IPS-NIHi11 (cell line): Measurements from ENCODE around the gene QSER1.
"Not testable (repeated sequence)": the region's sequence is repeated elsewhere in the genome, so short reads cannot be mapped to it uniquely, and the experiment has no call there.

Experiments
- DNase-seq: peaks from one replicate; pipeline ENCODE4 v3.0.0; 2012; ENCODE audit warnings: mixed read lengths, low spot score

Gene QSER1

GRCh38 chr11:32935462-32936029 lies 42.9 kb downstream of the QSER1 start:
- no peak for DNase-seq

- DNase-seq, result not testable (repeated sequence)
These were observed 43.6 kb downstream of the QSER1 start for GRCh38 chr11:32936178-32936577.

GRCh38 chr11:32937283-32937682 lies 44.7 kb downstream of the QSER1 start:
- DNase-seq, result not testable (repeated sequence)

- DNase-seq, result no peak
These were observed 46.4 kb downstream of the QSER1 start for GRCh38 chr11:32939046-32939445.

GRCh38 chr11:32939866-32940265 lies 47.3 kb downstream of the QSER1 start:
- DNase-seq, result no peak

- DNase-seq, result no peak
These were observed 48.3 kb downstream of the QSER1 start for GRCh38 chr11:32940865-32941264.

GRCh38 chr11:32947978-32948377 lies 55.4 kb downstream of the QSER1 start:
- DNase-seq, result no peak

GRCh38 chr11:32949739-32950138 lies 57.1 kb downstream of the QSER1 start:
- no peak for DNase-seq

- DNase-seq, result no peak
These were observed 59.8 kb downstream of the QSER1 start for GRCh38 chr11:32952421-32952820.

- DNase-seq, result no peak
These were observed 61.1 kb downstream of the QSER1 start for GRCh38 chr11:32953700-32954099.

GRCh38 chr11:32960553-32961164 lies 68.0 kb downstream of the QSER1 start:
- no peak for DNase-seq

- no peak for DNase-seq
These were observed 69.4 kb downstream of the QSER1 start for GRCh38 chr11:32962016-32962415.

- DNase-seq, result no peak
These were observed 71.1 kb downstream of the QSER1 start for GRCh38 chr11:32963721-32964120.

- no peak for DNase-seq
These were observed 75.9 kb downstream of the QSER1 start for GRCh38 chr11:32968541-32968940.

GRCh38 chr11:32972233-32972632 lies 79.6 kb downstream of the QSER1 start:
- not testable (repeated sequence) for DNase-seq

GRCh38 chr11:32972781-32973180 lies 80.2 kb downstream of the QSER1 start:
- DNase-seq, result no peak

- no peak for DNase-seq
These were observed 90.0 kb downstream of the QSER1 start for GRCh38 chr11:32982626-32983025.

GRCh38 chr11:32983506-32983905 lies 90.9 kb downstream of the QSER1 start:
- no peak for DNase-seq

GRCh38 chr11:32985600-32985999 lies 93.0 kb downstream of the QSER1 start:
- no peak for DNase-seq

- DNase-seq, result no peak
These were observed 95.2 kb downstream of the QSER1 start for GRCh38 chr11:32987851-32988250.

GRCh38 chr11:32990481-32990880 lies 97.9 kb downstream of the QSER1 start:
- DNase-seq, result no peak

GRCh38 chr11:32991427-32991826 lies 98.8 kb downstream of the QSER1 start:
- DNase-seq, result no peak

- no peak for DNase-seq
These were observed 99.3 kb downstream of the QSER1 start for GRCh38 chr11:32991898-32992297.

GRCh38 chr11:33000181-33000580 lies 107.6 kb downstream of the QSER1 start:
- no peak for DNase-seq
